Smooth muscle cell of the umbilical artery (primary cell): ENCODE results near the gene TPRG1L. TPM values are rescaled to one million over a fixed set of nuclear protein-coding genes. Genes with fewer than 3 reads are reported as not detected.

Experiments used
- total RNA-seq: library from RNA; depleted of rRNA; stranded (reverse); fragments of >200 nt; gene quantifications from 2 replicates; pipeline ENCODE4 v1.2.3, GENCODE V29; 2014

The TPRG1L gene
- 25.8 and 26.9 TPM in 2 replicates for total RNA-seq

DNA sequence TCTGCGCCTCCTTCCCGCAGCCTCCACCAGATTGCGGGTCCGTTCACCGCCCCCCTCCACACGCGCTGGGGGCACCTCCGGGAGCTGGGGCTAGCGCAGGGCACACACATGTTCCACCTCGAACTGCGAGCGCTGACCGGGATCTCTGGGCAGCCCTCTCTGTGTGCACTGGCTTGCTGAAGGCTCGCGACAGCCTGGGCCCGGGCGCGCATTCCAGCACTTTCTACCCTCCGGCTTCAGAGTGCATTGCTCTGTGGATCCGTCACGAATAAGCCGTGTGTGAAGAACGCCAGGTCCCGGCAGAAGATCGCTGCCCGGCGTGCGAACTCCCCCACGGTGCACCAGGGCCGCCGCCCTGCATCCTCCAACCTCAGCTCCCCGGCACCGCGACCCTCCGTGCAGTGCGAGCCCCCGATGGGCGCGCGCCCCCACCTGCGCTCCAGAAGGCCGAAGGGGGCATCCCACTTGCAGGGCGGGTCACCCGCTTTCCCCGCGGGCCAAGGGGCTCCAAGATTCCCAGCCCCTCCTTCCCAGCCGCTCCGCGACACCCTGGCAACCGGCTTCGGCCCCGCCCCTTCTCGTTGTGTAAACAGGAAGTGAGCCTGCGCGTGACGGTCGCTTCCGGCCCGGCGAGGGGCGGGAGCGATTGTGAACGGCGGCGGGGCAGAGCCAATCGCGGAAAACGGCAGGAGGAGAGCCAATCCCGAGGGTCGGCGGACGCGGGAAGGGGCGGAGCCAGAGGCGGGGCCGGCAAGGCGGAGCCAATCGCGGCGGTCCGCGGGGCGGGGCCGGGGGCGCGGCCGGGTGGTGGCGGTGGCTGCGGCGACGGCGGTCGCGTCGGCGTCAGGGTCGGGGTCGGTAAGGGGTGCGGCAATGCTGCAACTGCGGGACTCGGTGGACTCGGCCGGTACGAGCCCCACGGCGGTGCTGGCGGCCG is at the start of gene TPRG1L:
TSS of gene TPRG1L (plus strand) at position 816 of the 937 bp plus-strand sequence. CDS start at position 874, 58 bp downstream.

DNA sequence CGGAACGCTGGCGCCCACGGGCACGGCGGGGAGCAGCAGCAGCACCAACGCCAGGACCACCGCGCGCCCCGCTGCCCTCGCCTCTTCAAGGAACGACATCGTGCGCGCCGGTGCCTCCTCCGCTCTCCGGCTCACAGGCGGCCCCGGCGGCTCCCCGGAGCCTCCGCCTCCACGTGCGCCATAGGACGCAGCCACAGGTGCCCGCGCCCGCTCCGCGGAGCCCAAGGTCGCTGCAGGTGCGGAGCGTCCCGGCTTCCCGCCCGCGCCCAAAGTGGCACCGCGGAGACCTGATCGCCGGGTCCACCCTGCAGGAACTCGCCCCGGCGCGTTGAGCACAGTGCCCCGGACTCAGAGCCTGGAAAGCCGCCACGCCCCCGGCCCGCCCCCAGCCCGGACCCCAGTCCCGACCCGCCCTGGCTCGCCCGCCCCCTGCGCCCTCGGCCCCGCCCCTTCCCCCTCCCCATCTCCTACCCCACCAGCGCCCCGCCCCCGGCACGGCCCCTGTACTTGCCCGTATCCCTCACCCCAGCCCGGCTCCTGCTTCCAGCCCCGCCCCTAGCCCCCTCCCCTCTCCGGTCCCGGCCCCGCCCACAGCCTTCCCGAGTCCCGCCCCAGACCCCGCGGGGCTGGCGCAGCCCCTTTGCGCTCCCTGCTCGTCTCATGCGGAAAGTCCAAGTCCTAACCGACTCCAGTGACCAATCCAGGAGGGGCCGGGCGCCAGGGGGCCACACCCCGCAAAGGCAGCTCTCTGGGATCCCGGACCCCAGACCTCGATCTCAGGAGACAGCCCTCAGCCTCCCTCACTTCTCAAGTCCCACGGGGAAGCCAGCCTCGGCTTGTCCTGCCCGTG is 13.4 kb upstream of the TPRG1L start, which contains the start of gene MEGF6:
TSS of gene MEGF6 (minus strand) at position 339 of the 850 bp plus-strand sequence. CDS start at position 99, 240 bp downstream.

DNA sequence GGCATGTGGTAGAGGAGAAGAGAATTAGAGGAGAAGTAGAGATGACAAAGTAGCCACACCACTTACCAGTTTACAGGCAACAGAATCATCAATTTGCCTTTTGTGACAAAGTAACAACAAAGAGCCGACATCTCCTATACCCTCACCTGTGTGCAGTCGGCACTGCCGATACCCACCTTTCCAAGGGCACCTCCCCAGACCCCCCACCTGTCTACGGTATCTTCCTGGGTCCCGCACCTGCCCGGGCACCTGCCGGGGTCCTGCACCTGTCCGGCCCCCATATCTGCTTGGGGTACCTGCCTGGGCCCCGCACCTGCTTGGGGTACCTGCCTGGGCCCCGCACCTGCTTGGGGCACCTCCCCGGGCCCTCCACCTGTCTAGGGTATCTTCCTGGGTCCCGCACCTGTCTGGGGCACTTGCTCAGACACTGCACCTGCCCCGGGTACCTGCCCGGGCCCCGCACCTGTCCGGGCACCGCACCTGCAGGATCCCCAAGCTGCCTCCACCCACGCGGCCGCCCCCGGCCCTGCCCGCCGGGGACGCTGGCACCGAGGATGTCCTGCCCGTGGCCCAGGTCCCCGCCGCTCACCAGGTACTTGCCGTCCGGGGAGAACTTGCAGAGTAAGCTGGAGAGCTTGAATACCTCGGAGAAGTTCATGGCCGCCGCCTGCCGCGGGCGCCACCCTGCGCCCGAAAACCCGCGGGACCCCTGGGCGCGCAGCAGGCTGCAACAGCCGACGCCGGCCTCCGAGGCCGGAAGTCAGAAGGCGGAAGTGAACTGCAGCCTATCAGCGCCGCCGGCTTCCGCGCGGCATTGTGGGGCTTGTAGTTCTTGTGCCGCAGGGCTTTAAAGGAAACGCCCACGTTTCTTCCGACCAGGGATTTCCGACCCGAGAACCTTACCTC is 24.8 kb downstream of the TPRG1L start, which contains the start of gene WRAP73:
TSS of gene WRAP73 (minus strand) at position 762 of the 906 bp plus-strand sequence. CDS start at position 658, 104 bp downstream.

DNA sequence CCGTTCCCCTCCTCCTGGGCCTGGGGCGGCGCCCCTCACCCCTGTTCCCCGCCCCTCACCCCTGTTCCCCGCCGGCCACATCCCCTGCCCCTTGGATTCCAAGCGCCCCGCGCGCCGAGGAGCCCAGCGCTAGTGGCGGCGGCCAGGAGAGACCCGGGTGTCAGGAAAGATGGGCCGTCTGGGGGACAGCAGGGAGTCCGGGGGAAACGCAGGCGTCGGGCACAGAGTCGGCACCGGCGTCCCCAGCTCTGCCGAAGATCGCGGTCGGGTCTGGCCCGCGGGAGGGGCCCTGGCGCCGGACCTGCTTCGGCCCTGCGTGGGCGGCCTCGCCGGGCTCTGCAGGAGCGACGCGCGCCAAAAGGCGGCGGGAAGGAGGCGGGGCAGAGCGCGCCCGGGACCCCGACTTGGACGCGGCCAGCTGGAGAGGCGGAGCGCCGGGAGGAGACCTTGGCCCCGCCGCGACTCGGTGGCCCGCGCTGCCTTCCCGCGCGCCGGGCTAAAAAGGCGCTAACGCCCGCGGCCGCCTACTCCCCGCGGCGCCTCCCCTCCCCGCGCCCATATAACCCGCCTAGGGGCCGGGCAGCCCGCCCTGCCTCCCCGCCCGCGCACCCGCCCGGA is 27.2 kb downstream of the TPRG1L start, which contains the start of gene TP73:
TSS of gene TP73 (plus strand) at position 587 of the 618 bp plus-strand sequence. CDS start 29,850 bp downstream, outside the sequence.

Other genes with a start within 250 kb of the TPRG1L start
- gene ARHGEF16, start 170.3 kb upstream of the TPRG1L start, total RNA-seq: 0.14 TPM in 1 of 2 replicates, not detected in the other
- 11.0 and 16.8 TPM in 2 replicates for gene MEGF6, start 13.5 kb upstream of the TPRG1L start, total RNA-seq
- gene WRAP73, start 25.1 kb downstream of the TPRG1L start, total RNA-seq: 15.7 and 19.2 TPM in 2 replicates
- not detected in 2 replicates for gene TP73, start 27.5 kb downstream of the TPRG1L start, total RNA-seq
- gene CCDC27, start 127.4 kb downstream of the TPRG1L start, total RNA-seq: not detected in 2 replicates
- 1.2 and 7.4 TPM in 2 replicates for gene SMIM1, start 147.7 kb downstream of the TPRG1L start, total RNA-seq
- 35.0 and 35.6 TPM in 2 replicates for gene LRRC47, start 171.5 kb downstream of the TPRG1L start, total RNA-seq
- gene CEP104, start 232.2 kb downstream of the TPRG1L start, total RNA-seq: 22.3 and 41.8 TPM in 2 replicates
- 9.2 and 10.5 TPM in 2 replicates for gene DFFB, start 232.5 kb downstream of the TPRG1L start, total RNA-seq